ENCODE results near the gene SDK2. TPM values are rescaled to one million over a fixed set of nuclear protein-coding genes. Genes with fewer than 3 reads are reported as not detected.
"Not testable (repeated sequence)": the region's sequence is repeated elsewhere in the genome, so short reads cannot be mapped to it uniquely, and the experiment has no call there.

The SDK2 gene
- total RNA-seq, 1 donor from 2014 or later, result 1.0 TPM

- DNase-seq (no peak), ATAC-seq (ENCODE audit: poor library complexity) (no peak)
- intact Hi-C loops (cut with DNase I), result no loop called here
These were observed 161.4 kb downstream of the SDK2 start for GRCh38 chr17:73482894-73483293.

GRCh38 chr17:73482251-73482716, 162.0 kb downstream of the SDK2 start:
- ATAC-seq (ENCODE audit: poor library complexity) (no peak), DNase-seq (no peak)
- intact Hi-C loops (cut with DNase I), result no loop called here

GRCh38 chr17:73481676-73482075, 162.6 kb downstream of the SDK2 start:
- ATAC-seq (ENCODE audit: poor library complexity), result no peak
- intact Hi-C loops (cut with DNase I), result no loop called here
- no peak for DNase-seq

- ATAC-seq (ENCODE audit: poor library complexity) (peak; percentile 87), DNase-seq (peak; percentile 68)
- intact Hi-C loops (cut with DNase I), result no loop called here
These were observed 163.5 kb downstream of the SDK2 start for GRCh38 chr17:73480740-73481139.

- intact Hi-C loops (cut with DNase I), result no loop called here
- ATAC-seq (ENCODE audit: poor library complexity) (no peak), DNase-seq (no peak)
These were observed 165.3 kb downstream of the SDK2 start for GRCh38 chr17:73478768-73479424.

GRCh38 chr17:73478334-73478733, 165.9 kb downstream of the SDK2 start:
- DNase-seq, result no peak
- intact Hi-C loops (cut with DNase I), result no loop called here
- no peak for ATAC-seq (ENCODE audit: poor library complexity)

GRCh38 chr17:73476890-73477350, 167.3 kb downstream of the SDK2 start:
- peak; percentile 73 for DNase-seq
- ATAC-seq (ENCODE audit: poor library complexity), result peak; percentile 74
- intact Hi-C loops (cut with DNase I), result no loop called here

GRCh38 chr17:73474370-73474988, 169.8 kb downstream of the SDK2 start:
- peak; percentile 75 for ATAC-seq (ENCODE audit: poor library complexity)
- intact Hi-C loops (cut with DNase I), result no loop called here
- peak; percentile 83 for DNase-seq

GRCh38 chr17:73472715-73473114, 171.5 kb downstream of the SDK2 start:
- ATAC-seq (ENCODE audit: poor library complexity); DNase-seq; intact Hi-C loops (cut with DNase I): not testable (repeated sequence)

- ATAC-seq (ENCODE audit: poor library complexity) (no peak), DNase-seq (no peak)
- intact Hi-C loops (cut with DNase I), result no loop called here
These were observed 172.3 kb downstream of the SDK2 start for GRCh38 chr17:73471924-73472323.

GRCh38 chr17:73470316-73470826, 173.9 kb downstream of the SDK2 start:
- intact Hi-C loops (cut with DNase I), result no loop called here
- DNase-seq, result no peak
- no peak for ATAC-seq (ENCODE audit: poor library complexity)

GRCh38 chr17:73469311-73469710, 174.9 kb downstream of the SDK2 start:
- intact Hi-C loops (cut with DNase I), result no loop called here
- ATAC-seq (ENCODE audit: poor library complexity) (no peak), DNase-seq (no peak)

- ATAC-seq (ENCODE audit: poor library complexity), result no peak
- intact Hi-C loops (cut with DNase I), result no loop called here
- DNase-seq, result no peak
These were observed 176.0 kb downstream of the SDK2 start for GRCh38 chr17:73468221-73468620.

- ATAC-seq (ENCODE audit: poor library complexity), result no peak
- DNase-seq, result no peak
These were observed 176.6 kb downstream of the SDK2 start for GRCh38 chr17:73467651-73468050.

GRCh38 chr17:73466704-73467433, 177.4 kb downstream of the SDK2 start:
- intact Hi-C loops (cut with DNase I), result no loop called here
- ATAC-seq (ENCODE audit: poor library complexity), result no peak

More at GRCh38 chr17:73467651-73468050, 176.6 kb downstream of the SDK2 start:
- intact Hi-C loops (cut with DNase I), result no loop called here

GRCh38 chr17:73465953-73466230, 178.4 kb downstream of the SDK2 start:
- intact Hi-C loops (cut with DNase I), result no loop called here
- DNase-seq (no peak), ATAC-seq (ENCODE audit: poor library complexity) (no peak)

More at GRCh38 chr17:73466704-73467433, 177.4 kb downstream of the SDK2 start:
- no peak for DNase-seq

GRCh38 chr17:73465130-73465952, 178.9 kb downstream of the SDK2 start:
- DNase-seq, result no peak

GRCh38 chr17:73464447-73464846, 179.8 kb downstream of the SDK2 start:
- intact Hi-C loops (cut with DNase I), result no loop called here
- no peak for ATAC-seq (ENCODE audit: poor library complexity)
- DNase-seq, result no peak

More at GRCh38 chr17:73465130-73465952, 178.9 kb downstream of the SDK2 start:
- no peak for ATAC-seq (ENCODE audit: poor library complexity)
- intact Hi-C loops (cut with DNase I), result no loop called here

- intact Hi-C loops (cut with DNase I), result no loop called here
- ATAC-seq (ENCODE audit: poor library complexity) (no peak), DNase-seq (no peak)
These were observed 180.4 kb downstream of the SDK2 start for GRCh38 chr17:73463821-73464220.
